K562 (cell line): ENCODE results near the gene ZFP36. TPM values are rescaled to one million over a fixed set of nuclear protein-coding genes. Genes with fewer than 3 reads are reported as not detected.

ENCODE experiments used
- CBX1 ChIP-seq: sonication (generic); IDR thresholded peaks from 2 replicates; pipeline ENCODE4 v1.6.1; 2016; ENCODE audit warnings: antibody characterized with exemption, low read depth, mild to moderate bottlenecking
- CBX3 ChIP-seq, 2 experiments: IDR thresholded peaks; 1 replicate in 1 of 2; 2 replicates in 1 of 2; pipeline ENCODE4 v1.6.1; 2012; ENCODE audit warnings: inconsistent platforms in 2 of 2, low read length in 2 of 2, borderline replicate concordance in 1 of 2, control low read depth in 1 of 2
- FOXJ2 ChIP-seq: fragments of 200-800 bp; sonication (Bioruptor generic); IDR thresholded peaks from 2 replicates; pipeline ENCODE4 v1.6.1; 2016; ENCODE audit warnings: missing genetic modification characterization, missing compliant biosample characterization
- FUS ChIP-seq: fragments of 200-400 bp; formaldehyde crosslinking; optimal IDR thresholded peaks from 2 replicates; pipeline ENCODE3; 2017; ENCODE audit warnings: low read depth, low read length
- HDAC2 ChIP-seq: fragments of 450-650 bp; IDR thresholded peaks from 2 replicates; pipeline ENCODE4 v1.6.1; 2016; ENCODE audit warnings: mild to moderate bottlenecking
- KHSRP ChIP-seq: fragments of 450-650 bp; IDR thresholded peaks from 2 replicates; pipeline ENCODE4 v1.6.1; 2017
- MBD2 ChIP-seq: sonication (generic); IDR thresholded peaks from 2 replicates; pipeline ENCODE4 v1.6.1; 2016; ENCODE audit warnings: low read depth, borderline replicate concordance
- MLX ChIP-seq, 2 experiments: fragments of 450-650 bp in 1 of 2; sonication (generic) in 1 of 2; formaldehyde crosslinking; conservative IDR thresholded peaks; 2 replicates each; pipeline versions ENCODE4 v1.4.0 to v1.8.1; 2020 to 2022; ENCODE audit warnings: mild to moderate bottlenecking in 1 of 2, missing genetic modification reagents in 1 of 2
- MTA3 ChIP-seq: fragments of 450-650 bp; formaldehyde crosslinking; IDR thresholded peaks from 2 replicates; pipeline ENCODE4 v1.6.1; 2017; ENCODE audit warnings: mild to moderate bottlenecking, borderline replicate concordance
- MXD1 ChIP-seq: fragments of 250-450 bp; sonication (Bioruptor Pico); IDR thresholded peaks from 2 replicates; pipeline ENCODE4 v1.8.0; 2021; ENCODE audit warnings: borderline replicate concordance, mild to moderate bottlenecking, moderate library complexity; ENCODE audit not compliant: poor library complexity, severe bottlenecking
- NCOA6 ChIP-seq: fragments of 450-650 bp; IDR thresholded peaks from 2 replicates; pipeline ENCODE4 v1.6.1; 2017; ENCODE audit warnings: mild to moderate bottlenecking
- PRMT5 ChIP-seq: sonication (generic); formaldehyde crosslinking; IDR thresholded peaks from 2 replicates; pipeline ENCODE4 v1.5.0; 2020; ENCODE audit warnings: missing genetic modification reagents
- SIRT6 ChIP-seq: IDR thresholded peaks from one replicate; pipeline ENCODE4 v1.6.1; 2012; ENCODE audit warnings: low read depth, mild to moderate bottlenecking, control low read depth, inconsistent platforms, low read length, moderate library complexity
- SUPT5H ChIP-seq: fragments of 450-650 bp; IDR thresholded peaks from 2 replicates; pipeline ENCODE4 v1.6.1; 2016
- TGIF2 ChIP-seq: sonication (generic); formaldehyde crosslinking; IDR thresholded peaks from 2 replicates; pipeline ENCODE4 v1.8.1; 2022; ENCODE audit warnings: mild to moderate bottlenecking, missing genetic modification reagents, moderate library complexity
- TSC22D4 ChIP-seq: fragments of 450-650 bp; IDR thresholded peaks from 2 replicates; pipeline ENCODE4 v1.6.1; 2016; ENCODE audit warnings: missing genetic modification characterization, missing biosample characterization, control low read depth
- ZBTB34 ChIP-seq: fragments of 250-450 bp; sonication (Bioruptor Pico); IDR thresholded peaks from 2 replicates; pipeline ENCODE4 v1.8.0; 2021; ENCODE audit warnings: mild to moderate bottlenecking, moderate library complexity
- ZFP91 ChIP-seq: sonication (generic); formaldehyde crosslinking; IDR thresholded peaks from 2 replicates; pipeline ENCODE4 v1.8.0; 2022; ENCODE audit warnings: mild to moderate bottlenecking, missing genetic modification reagents
- ZHX1 ChIP-seq: fragments of 150-350 bp; conservative IDR thresholded peaks from 2 replicates; pipeline ENCODE4 v1.6.1; 2014; ENCODE audit warnings: low read length
- ZNF76 ChIP-seq: fragments of 250-450 bp; sonication (Bioruptor Pico); IDR thresholded peaks from 2 replicates; pipeline ENCODE4 v1.4.0; 2020; ENCODE audit warnings: mild to moderate bottlenecking, moderate library complexity, borderline replicate concordance
- polyA plus RNA-seq, 8 experiments: library from polyadenylated mRNA; depleted of rRNA in 4 of 8; stranded (reverse) in 5 of 8; unstranded in 3 of 8; fragments of >200 nt; fragmentation: Nextera tagmentation in 2 of 8; fragmentation: Illumina TruSeq in 1 of 8; extraction: Ambion mirVana in 2 of 8; extraction: Trizol in 1 of 8; gene quantifications; 2 replicates each; pipeline versions ENCODE4 v1.2.1 to v1.2.3, GENCODE V29; 2011 to 2014; ENCODE audit warnings: inconsistent platforms in 1 of 8, missing spikeins in 1 of 8
- total RNA-seq, 7 experiments: library from RNA; depleted of rRNA in 6 of 7; stranded (reverse); fragments of >200 nt in 6 of 7; fragmentation: Illumina TruSeq in 2 of 7; extraction: Trizol in 2 of 7; gene quantifications; 2 replicates each; pipeline versions ENCODE4 v1.2.1 to v1.2.3, GENCODE V29; 2011 to 2021; ENCODE audit warnings: low replicate concordance in 1 of 7

The ZFP36 gene
- total and polyA plus RNA-seq, 9 of the 15 experiments (the other 6 are each of a cell fraction or from before 2014, with no cell fraction given) = 1.0 to 20.1 (median 3.5) TPM

GRCh38 chr19:39402346-39403300 is 4.0 kb upstream of the ZFP36 start (continued):
- no peak for TF ChIP-seq MXD1 (CRISPR knock-in tag)
- TF ChIP-seq CBX1 = peak; percentile 76; the same call in 1 of the 2 replicates
- TF ChIP-seq MBD2 = 0 out of 2 replicates have a peak, but pooled peaks have one; percentile 14
- no peak; the same call in 1 of the 2 replicates for TF ChIP-seq NCOA6
- TF ChIP-seq PRMT5 (CRISPR knock-in tag) = no peak
- TF ChIP-seq SUPT5H = peak; percentile 53; the same call in 1 of the 2 replicates
- TF ChIP-seq FOXJ2 (tag) = no peak
- TF ChIP-seq MTA3 = no peak; the same call in 1 of the 2 replicates
- no peak for TF ChIP-seq ZBTB34 (CRISPR knock-in tag)
- no peak for TF ChIP-seq TGIF2
- TF ChIP-seq HDAC2 = no peak; the same call in 1 of the 2 replicates
- TF ChIP-seq ZFP91 (CRISPR knock-in tag) = 0 out of 2 replicates have a peak, but pooled peaks have one; percentile 8
- peak in 1 of 2 experiments; percentile 57; a peak in 2 of 3 replicates for TF ChIP-seq CBX3 (IDR thresholded peaks at IDR 0.05; ENCODE audit: borderline replicate concordance in 1 of 2, low read length in 2 of 2)
- TF ChIP-seq ZHX1 = no peak
- TF ChIP-seq KHSRP = no peak
- TF ChIP-seq TSC22D4 = no peak
- TF ChIP-seq ZNF76 (CRISPR knock-in tag) = 0 out of 2 replicates have a peak, but pooled peaks have one; percentile 48
- no peak for TF ChIP-seq FUS
- TF ChIP-seq MLX (CRISPR knock-in tag; conservative IDR thresholded peaks at IDR 0.05) = 0 out of 4 replicates have a peak, but pooled peaks of 1 of the 2 experiments have one; percentile 51
- no peak for TF ChIP-seq SIRT6
